Esophagus squamous epithelium (tissue), 4 donors: ENCODE results near the gene ADCY5.

Experiments used
- CTCF ChIP-seq, 6 experiments: fragments of 450-650 bp in 4 of 6; fragments of 200-600 bp in 2 of 6; sonication (generic) in 2 of 6; IDR thresholded peaks; one replicate each; pipeline ENCODE4 v1.5.1; 2016 to 2019; ENCODE audit warnings: antibody characterized with exemption in 6 of 6, mild to moderate bottlenecking in 4 of 6, moderate library complexity in 4 of 6
- POLR2A ChIP-seq, 4 donors: fragments of 450-650 bp; IDR thresholded peaks; one replicate each; pipeline ENCODE4 v1.6.1; 2017; ENCODE audit warnings: antibody characterized with exemption in 4 of 4, mild to moderate bottlenecking in 4 of 4, moderate library complexity in 3 of 4

DNA sequence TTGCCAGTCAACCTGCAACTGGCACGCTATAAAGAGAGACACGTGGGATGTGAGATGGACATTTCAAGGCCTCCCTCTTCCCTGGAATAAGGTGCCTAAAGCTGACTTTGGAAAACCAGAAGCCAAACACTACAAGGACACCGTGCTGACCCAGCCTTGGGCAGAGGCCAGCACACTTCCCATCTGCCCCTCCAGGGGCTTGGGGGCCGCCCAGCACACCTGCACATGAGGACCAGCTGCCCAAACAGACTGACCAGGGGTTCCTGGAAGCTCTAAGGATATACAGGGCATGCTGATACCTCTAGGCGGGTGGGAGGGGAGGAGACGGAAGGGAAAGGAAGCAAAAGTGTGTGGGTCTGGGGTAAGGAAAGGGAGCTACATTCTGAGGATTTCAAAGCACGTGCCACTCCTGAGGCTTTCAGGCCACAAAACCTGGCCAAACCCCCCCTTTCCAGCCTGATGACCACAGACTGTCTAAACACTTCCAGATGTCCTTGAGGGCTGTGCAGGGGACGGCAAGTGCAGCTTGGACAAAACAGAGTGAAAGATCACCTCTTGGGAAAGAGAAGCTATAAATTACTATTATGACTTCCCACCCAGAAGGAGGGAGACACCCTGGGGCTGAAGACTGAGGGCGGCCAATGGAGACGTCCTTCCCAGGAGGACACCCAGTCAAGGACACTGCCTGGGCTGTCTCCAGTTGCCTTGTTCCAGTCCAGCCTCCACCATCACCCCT, 57.9 kb downstream of the ADCY5 start:
- no peak for TF ChIP-seq POLR2A (IDR thresholded peaks at IDR 0.05)
- no peak for TF ChIP-seq CTCF (IDR thresholded peaks at IDR 0.05)
